GM20431 (cell line): ENCODE data around the gene SNTA1.
"Not testable (repeated sequence)": the region's sequence is repeated elsewhere in the genome, so short reads cannot be mapped to it uniquely, and the experiment has no call there.

ENCODE experiments used
- in situ Hi-C: fragments of 300-500 bp; cut with MseI, MboI; formaldehyde crosslinking; loops from one replicate; pipeline ENCODE4 v1.15.0; 2020; ENCODE audit warnings: low sequenced_read_pairs; ENCODE audit not compliant: unreplicated experiment

Gene SNTA1

DNA sequence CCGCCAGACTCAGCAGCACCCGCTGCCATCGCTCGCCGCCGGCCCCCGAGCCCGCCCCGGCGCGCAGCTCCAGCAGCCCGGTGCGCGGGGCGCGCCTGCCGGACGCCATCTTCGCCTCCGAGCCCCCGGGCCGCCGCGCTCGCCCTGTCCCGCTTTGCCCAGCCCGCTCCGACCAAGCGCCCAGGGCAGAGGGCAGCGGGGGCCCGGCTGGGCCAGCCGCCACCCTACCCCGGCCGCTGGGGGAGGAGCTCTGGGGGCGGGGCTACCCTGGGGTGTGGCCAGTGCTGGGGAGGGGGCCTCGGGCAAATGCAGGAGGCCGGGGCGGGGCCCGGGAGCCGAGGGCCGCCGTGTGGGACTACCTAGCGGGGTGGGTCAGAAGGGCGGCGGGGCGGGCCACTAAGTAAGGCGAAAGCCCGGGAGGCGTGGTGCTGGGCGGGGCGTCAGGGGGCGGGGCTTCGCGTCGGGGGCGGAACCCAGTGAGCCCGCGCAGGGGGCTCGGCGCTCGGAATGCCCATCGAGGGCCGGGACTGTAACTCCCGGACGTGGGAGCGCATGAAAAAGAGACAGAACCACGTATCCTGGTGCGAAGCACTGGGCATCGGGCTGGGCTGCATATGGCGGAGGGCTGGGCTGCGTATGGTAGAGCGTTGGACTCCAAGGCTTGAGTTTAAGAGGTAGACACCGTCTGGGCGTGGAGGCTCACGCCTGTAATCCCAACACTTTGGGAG, at the start of gene SNTA1:
Gene SNTA1, minus strand, starts transcription at position 252 of the 728 bp plus-strand sequence. Its CDS starts 143 bp downstream, at position 109.
- in situ Hi-C loops, result no loop called here

DNA sequence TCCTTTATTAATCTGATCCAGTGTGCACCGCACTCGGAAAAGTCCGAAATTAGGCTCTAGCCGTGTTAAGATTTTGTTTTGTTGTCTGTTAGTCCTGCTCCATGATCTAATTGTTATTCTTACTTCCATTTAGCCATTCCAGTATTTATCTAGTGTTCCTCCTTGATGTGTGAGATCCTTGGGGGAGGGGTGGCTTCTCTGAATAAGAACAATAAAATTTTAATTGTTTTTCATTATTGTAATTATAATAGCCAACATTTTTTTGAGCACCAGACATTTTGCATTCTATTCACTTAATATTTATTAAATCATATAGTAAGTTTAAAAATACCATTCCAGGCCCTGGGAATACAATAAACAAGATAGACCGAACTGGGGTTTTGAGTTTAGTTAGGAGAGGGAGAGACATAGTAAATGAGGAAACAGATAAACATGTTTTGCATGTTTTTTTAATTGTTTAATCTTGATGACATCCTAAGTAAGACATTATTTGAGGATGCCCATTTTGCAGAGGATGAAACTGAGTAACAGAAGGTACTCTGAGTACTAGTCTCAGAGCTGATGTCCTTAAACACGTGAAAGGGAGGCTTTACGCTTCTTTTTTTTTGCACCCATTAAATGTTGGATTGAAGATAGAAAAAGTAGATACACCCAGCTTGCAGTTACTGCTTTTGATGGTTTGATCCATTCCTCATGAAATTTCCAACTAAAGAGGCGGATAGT, 47.5 kb upstream of the SNTA1 start:
- in situ Hi-C loops, result no loop called here

GRCh38 chr20:33490023-33490933, 46.7 kb upstream of the SNTA1 start, which contains the start of gene CBFA2T2:
TSS of gene CBFA2T2 (plus strand) at chr20:33490096. CDS start at chr20:33490268, 172 bp downstream.
- in situ Hi-C loops, result no loop called here

GRCh38 chr20:33489495-33490022, 46.0 kb upstream of the SNTA1 start:
- in situ Hi-C loops, result no loop called here

DNA sequence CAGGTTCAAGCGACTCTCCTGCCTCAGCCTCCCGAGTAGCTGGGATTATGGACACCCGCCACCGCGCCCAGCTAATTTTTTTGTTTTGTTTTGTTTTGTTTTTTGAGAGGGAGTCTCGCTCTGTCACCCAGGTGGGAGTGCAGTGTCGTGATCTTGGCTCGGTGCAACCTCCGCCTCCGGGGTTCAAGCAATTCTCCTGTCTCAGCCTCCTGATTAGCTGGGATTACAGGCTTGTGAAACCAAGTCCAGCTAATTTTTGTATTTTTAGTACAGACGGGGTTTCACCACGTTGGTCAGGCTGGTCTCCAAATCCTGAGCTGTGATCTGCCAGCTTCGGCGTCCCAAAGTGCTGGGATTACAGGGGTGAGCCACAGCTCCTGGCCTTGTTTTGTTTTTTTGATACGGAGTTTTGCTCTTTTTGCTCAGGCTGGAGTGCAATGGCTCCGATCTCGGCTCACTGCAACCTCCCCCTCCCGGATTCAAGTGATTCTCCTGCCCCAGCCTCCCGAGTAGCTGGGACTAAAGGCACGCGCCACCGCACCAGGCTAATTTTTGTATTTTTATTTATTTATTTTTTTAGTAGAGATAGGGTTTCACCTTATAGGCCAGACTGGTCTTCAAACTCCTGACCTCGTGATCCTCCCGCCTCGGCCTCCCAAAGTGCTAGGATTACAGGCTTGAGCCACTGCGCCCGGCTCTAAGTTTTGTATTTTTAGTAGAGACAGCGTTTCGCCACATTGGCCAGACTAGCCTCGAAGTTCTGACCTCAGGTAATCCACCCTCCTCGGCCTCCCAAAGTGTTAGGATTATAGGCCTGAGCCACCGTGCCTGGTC, 45.3 kb upstream of the SNTA1 start:
- in situ Hi-C loops, result not testable (repeated sequence)

GRCh38 chr20:33488201-33488600, 44.6 kb upstream of the SNTA1 start:
- in situ Hi-C loops, result no loop called here

DNA sequence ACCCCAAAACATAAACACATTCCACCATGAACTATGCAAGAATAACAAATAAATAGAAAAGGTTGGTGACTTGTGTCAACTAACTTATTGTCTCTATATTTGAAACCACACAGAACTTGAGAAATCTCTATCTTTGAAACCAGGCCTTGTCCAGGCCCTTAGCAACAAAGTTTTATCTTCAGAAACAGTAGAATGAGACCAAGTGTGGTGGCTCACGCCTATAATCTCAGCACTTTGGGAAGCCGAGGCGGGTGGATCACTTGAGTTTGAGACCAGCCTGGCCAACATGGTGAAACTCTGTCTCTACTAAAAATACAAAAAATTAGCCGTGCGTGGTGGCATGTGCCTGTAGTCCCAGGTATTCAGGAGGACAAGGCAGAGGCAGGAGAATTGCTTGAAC, 39.6 kb upstream of the SNTA1 start:
- in situ Hi-C loops, result not testable (repeated sequence)

- in situ Hi-C loops, result no loop called here
Measured at GRCh38 chr20:33482581-33482980, 39.0 kb upstream of the SNTA1 start.

GRCh38 chr20:33481431-33481941, 37.9 kb upstream of the SNTA1 start:
- in situ Hi-C loops, result no loop called here

- in situ Hi-C loops, result no loop called here
Measured at GRCh38 chr20:33480048-33480447, 36.5 kb upstream of the SNTA1 start.

GRCh38 chr20:33477386-33478234, 34.0 kb upstream of the SNTA1 start:
- in situ Hi-C loops, result no loop called here

DNA sequence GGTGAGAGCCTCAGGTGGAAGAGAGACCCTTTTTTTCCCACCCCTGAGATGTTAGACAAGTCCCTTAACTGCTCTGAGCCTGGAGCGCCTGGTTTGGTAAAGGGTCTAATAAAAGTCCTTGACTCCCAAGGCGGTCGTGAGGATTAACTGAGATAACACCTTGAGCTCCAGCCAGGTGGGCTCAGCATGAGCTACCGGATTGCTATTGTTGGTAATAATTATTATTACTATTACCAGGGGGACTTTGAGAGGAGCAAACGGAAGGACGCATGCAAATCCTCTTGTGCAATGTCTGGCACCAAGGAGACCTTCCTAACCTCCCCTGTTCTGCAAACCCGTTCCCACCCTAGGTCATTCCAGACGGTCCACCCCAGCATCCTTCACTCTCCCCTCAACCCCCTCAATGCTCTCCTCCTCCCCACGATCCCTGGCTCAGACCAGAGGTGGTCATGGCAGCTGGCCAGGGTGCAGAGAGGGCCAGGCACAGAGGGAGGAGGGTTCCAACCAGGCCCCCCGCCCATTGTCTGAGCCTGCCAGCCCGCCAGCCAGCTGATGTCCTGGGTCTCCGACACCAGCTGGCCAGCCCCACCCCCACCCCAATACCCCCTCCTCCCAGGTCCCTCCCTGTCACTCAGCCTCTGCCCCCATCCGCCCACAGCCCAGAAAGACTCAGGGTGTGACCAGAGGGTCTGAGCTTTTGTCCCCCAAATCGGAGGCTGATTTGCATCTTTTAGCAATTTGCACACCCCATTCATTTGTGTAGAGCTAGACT, 32.0 kb upstream of the SNTA1 start:
- in situ Hi-C loops, result no loop called here

DNA sequence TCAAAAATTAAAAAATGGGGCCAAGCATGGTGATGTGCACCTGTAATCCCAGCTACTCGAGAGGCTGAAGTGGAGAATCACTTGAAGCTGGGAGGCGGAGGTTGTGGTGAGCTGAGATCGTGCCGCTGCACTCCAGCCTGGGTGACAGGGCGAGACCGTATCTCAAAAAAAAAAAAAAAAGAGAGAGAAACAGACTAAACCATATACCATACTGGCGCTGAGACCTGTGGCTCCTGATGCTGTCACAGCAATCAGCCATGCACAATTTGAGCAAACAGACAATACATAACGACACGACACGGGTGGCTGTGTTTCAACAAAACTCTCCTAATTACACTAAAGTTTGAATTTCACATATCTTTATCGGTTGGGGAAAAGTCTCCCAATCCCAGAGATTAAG, 31.4 kb upstream of the SNTA1 start:
- in situ Hi-C loops, result no loop called here

GRCh38 chr20:33474097-33474873, 30.7 kb upstream of the SNTA1 start:
- in situ Hi-C loops, result no loop called here

GRCh38 chr20:33472868-33473435, 29.4 kb upstream of the SNTA1 start:
- in situ Hi-C loops, result no loop called here

- in situ Hi-C loops, result no loop called here
Measured at GRCh38 chr20:33470866-33471265, 27.3 kb upstream of the SNTA1 start.
